SU-DHL-6 (cell line): ENCODE results near the gene CTNNAL1.

Experiments used
- H2AFZ ChIP-seq: fragments of 200-600 bp; sonication (generic); 2 replicates; pipeline ENCODE4 v1.6.1; 2014; ENCODE audit warnings: low read depth, mild to moderate bottlenecking, moderate library complexity, mixed read lengths, antibody characterized with exemption, low read length; ENCODE audit not compliant: severe bottlenecking
- H3F3A ChIP-seq: fragments of 200-600 bp; shearing (Covaris generic); 2 replicates; pipeline ENCODE4 v1.6.0; 2016; ENCODE audit warnings: antibody characterized with exemption, mild to moderate bottlenecking; ENCODE audit not compliant: insufficient read depth
- H3K27ac ChIP-seq: fragments of 200-600 bp; sonication (generic); 2 replicates; pipeline ENCODE4 v1.5.1; 2016; ENCODE audit warnings: low read depth, mild to moderate bottlenecking, low read length, moderate library complexity, mixed read lengths
- H3K27me3 ChIP-seq: fragments of 200-600 bp; sonication (generic), shearing (Covaris generic); 2 replicates; pipeline ENCODE4 v1.6.0; 2014; ENCODE audit warnings: mild to moderate bottlenecking, low read length
- H3K36me3 ChIP-seq: fragments of 200-600 bp; sonication (generic); 2 replicates; pipeline ENCODE4 v1.6.1; 2014; ENCODE audit warnings: mild to moderate bottlenecking, low read length, mixed read lengths
- H3K4me2 ChIP-seq: fragments of 300-600, 200-600 bp; shearing (Covaris generic), sonication (generic); 2 replicates; pipeline ENCODE4 v1.6.0; 2014; ENCODE audit warnings: low read length, low read depth, mild to moderate bottlenecking; ENCODE audit not compliant: poor library complexity, severe bottlenecking
- H3K4me3 ChIP-seq: fragments of 200-600 bp; sonication (generic); 2 replicates; pipeline ENCODE4 v1.5.1; 2014; ENCODE audit warnings: antibody characterized with exemption, low read length, mild to moderate bottlenecking, mixed read lengths; ENCODE audit not compliant: insufficient read depth, poor library complexity, severe bottlenecking
- H3K79me2 ChIP-seq: fragments of 200-600 bp; sonication (generic); 2 replicates; pipeline ENCODE4 v1.6.1; 2014; ENCODE audit warnings: mild to moderate bottlenecking, low read length, moderate library complexity; ENCODE audit not compliant: insufficient read depth
- H3K9ac ChIP-seq: fragments of 200-600 bp; sonication (generic); 2 replicates; pipeline ENCODE4 v1.7.0; 2014; ENCODE audit warnings: mild to moderate bottlenecking, low read length
- H3K9me2 ChIP-seq: fragments of 200-600 bp; sonication (generic); replicated peaks from 2 replicates; pipeline ENCODE4 v1.6.1; 2014; ENCODE audit warnings: low read length; ENCODE audit not compliant: insufficient read depth
- H3K9me3 ChIP-seq: fragments of 200-600 bp; sonication (generic); 2 replicates; pipeline ENCODE4 v1.6.1; 2014; ENCODE audit warnings: low read length, mixed read lengths; ENCODE audit not compliant: insufficient read depth
- H4K20me1 ChIP-seq: fragments of 200-600 bp; sonication (generic); 2 replicates; pipeline ENCODE4 v1.6.1; 2014; ENCODE audit warnings: low read depth, mild to moderate bottlenecking, antibody characterized with exemption, low read length, moderate library complexity, mixed read lengths
- EZH2phosphoT487 ChIP-seq: fragments of 200-600 bp; sonication (generic), shearing (Covaris generic); conservative IDR thresholded peaks from 2 replicates; pipeline ENCODE4 v1.6.1; 2018; ENCODE audit warnings: mild to moderate bottlenecking, antibody characterized with exemption, low read length, moderate library complexity, mixed read lengths
- TF ChIP-seq, protein P1 (sequence below): fragments of 200-600 bp; sonication (generic); IDR thresholded peaks from one replicate; pipeline ENCODE4 v1.5.1; 2017; ENCODE audit warnings: antibody characterized with exemption, mild to moderate bottlenecking, low read length, moderate library complexity; ENCODE audit not compliant: insufficient read depth, poor library complexity, severe bottlenecking

CTNNAL1 gene

DNA sequence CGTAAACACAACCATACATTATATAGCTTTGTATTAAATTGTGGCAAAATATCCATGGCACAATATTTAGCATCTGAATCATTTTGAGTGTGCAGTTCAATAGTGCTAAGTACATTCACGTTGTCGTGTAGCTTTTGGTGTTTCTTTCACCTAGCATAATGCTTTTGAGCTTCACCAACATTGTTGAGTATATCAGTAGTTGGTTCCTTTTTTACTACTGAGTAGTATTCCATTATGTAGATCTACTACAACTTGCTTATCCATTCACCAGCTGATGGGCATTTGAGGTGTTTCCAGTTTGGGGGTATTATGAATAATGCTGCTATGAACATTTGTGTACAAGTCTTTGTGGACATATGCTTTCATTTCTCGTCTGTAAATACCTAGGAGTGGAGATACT lies 27.3 kb upstream of the CTNNAL1 start:
- H3K4me3 ChIP-seq, result no peak overlapping the region
- H3K9me2 ChIP-seq, result no peaks in the 10 kb centered on the region
- H4K20me1 ChIP-seq, result no peaks in the 10 kb centered on the region
- no peaks in the 10 kb centered on the region for H3K79me2 ChIP-seq
- H2AFZ ChIP-seq, result no peak overlapping the region
- no peak overlapping the region for H3K27ac ChIP-seq
- H3K27me3 ChIP-seq, result no peaks in the 10 kb centered on the region
- H3K9me3 ChIP-seq, result no peaks in the 10 kb centered on the region
- H3F3A ChIP-seq, result no peaks in the 10 kb centered on the region
- H3K36me3 ChIP-seq, result peaks cover 18% of the 10 kb centered on the region; the same call in 1 of the 2 replicates
- TF ChIP-seq EZH2phosphoT487, result no peak
- H3K4me2 ChIP-seq, result no peak overlapping the region
- H3K9ac ChIP-seq, result no peak overlapping the region

DNA sequence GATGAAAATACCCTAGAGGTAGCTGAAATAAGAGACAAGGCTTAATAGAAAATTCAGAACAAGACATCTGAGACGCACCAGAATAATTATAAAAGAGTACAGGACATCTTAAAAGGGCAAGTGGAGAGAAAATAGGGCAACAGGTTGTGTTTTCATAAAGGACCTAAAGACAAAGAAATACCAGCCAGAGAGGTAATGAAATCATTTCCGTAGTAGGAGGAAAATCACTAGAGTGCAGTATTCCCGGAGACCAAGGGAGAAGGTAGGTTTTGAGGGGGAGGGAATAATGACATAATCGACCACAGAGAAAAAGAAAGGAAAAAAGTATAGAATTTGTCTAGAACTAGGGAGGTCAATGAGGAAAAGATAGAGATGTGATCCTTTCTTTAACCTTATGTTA lies 26.2 kb upstream of the CTNNAL1 start:
- H4K20me1 ChIP-seq, result no peaks in the 10 kb centered on the region
- H3K4me2 ChIP-seq, result no peak overlapping the region
- H3K9ac ChIP-seq, result no peak overlapping the region
- H3K79me2 ChIP-seq, result no peaks in the 10 kb centered on the region
- H3F3A ChIP-seq, result no peaks in the 10 kb centered on the region
- no peak overlapping the region for H2AFZ ChIP-seq
- H3K27me3 ChIP-seq, result no peaks in the 10 kb centered on the region
- no peak overlapping the region for H3K4me3 ChIP-seq
- peaks cover 23% of the 10 kb centered on the region; the same call in 1 of the 2 replicates for H3K36me3 ChIP-seq
- no peak for TF ChIP-seq EZH2phosphoT487
- TF ChIP-seq, protein P1, sequence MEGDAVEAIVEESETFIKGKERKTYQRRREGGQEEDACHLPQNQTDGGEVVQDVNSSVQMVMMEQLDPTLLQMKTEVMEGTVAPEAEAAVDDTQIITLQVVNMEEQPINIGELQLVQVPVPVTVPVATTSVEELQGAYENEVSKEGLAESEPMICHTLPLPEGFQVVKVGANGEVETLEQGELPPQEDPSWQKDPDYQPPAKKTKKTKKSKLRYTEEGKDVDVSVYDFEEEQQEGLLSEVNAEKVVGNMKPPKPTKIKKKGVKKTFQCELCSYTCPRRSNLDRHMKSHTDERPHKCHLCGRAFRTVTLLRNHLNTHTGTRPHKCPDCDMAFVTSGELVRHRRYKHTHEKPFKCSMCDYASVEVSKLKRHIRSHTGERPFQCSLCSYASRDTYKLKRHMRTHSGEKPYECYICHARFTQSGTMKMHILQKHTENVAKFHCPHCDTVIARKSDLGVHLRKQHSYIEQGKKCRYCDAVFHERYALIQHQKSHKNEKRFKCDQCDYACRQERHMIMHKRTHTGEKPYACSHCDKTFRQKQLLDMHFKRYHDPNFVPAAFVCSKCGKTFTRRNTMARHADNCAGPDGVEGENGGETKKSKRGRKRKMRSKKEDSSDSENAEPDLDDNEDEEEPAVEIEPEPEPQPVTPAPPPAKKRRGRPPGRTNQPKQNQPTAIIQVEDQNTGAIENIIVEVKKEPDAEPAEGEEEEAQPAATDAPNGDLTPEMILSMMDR, result no peak
- no peak overlapping the region for H3K27ac ChIP-seq
- H3K9me3 ChIP-seq, result no peaks in the 10 kb centered on the region
- no peaks in the 10 kb centered on the region for H3K9me2 ChIP-seq

DNA sequence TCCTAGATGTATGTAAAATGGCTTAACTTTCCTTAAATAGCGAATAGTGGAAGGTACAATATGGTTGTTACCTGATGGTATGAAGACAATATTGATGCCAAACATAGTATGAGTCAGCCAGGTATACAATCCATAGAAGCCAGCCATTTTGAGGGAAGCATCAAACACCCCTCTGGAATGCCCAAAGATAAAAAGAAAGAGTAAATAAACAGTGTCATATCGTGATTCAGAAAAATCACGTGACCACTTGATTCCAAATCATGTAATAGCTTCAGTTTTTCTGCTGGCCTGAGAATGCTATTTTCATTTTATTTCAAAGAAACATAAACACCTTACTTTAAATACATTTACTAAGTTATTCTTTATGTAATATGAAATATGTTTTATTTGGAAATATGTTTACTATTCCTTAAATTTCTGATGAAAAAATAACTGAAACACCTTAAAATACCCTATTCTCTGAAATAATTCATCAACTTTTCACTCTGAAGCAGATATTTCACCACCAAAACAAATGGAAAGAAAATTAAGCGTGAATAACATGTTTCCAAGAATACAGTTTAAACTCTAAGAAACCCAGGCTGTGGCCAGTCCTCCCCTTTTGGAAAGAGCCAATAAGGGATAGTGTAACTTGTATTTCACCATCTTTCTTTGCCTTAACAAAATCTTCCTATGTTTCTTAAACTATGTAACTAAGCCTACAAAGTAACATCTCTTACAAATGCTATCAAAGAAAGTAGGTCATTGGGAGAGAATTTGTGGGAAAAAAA lies 24.8 kb upstream of the CTNNAL1 start:
- Histone ChIP-seq H3K4me2 (no peak overlapping the region), H3K9me3 (no peaks in the 10 kb centered on the region), H4K20me1 (no peaks in the 10 kb centered on the region), H3K27me3 (no peaks in the 10 kb centered on the region), H2AFZ (no peak overlapping the region), H3K36me3 (peaks cover 23% of the 10 kb centered on the region; the same call in 1 of the 2 replicates), H3K27ac (no peak overlapping the region), H3K9me2 (no peaks in the 10 kb centered on the region), H3K4me3 (no peak overlapping the region), H3K9ac (no peak overlapping the region), H3K79me2 (no peaks in the 10 kb centered on the region), H3F3A (no peaks in the 10 kb centered on the region)
- no peak for TF ChIP-seq EZH2phosphoT487
- TF ChIP-seq, protein P1, result no peak
